HG03103 (cell line): ENCODE results near the gene EIF3L.
A peak's percentile ranks its signal among the peaks of the same experiment; 100 is the strongest.

ENCODE experiments used
- ATAC-seq: cut with Tn5 transposase; IDR thresholded peaks from one replicate; pipeline ENCODE4 v1.9.1; 2021; ENCODE audit warnings: low read depth; ENCODE audit not compliant: unreplicated experiment

The EIF3L gene

DNA sequence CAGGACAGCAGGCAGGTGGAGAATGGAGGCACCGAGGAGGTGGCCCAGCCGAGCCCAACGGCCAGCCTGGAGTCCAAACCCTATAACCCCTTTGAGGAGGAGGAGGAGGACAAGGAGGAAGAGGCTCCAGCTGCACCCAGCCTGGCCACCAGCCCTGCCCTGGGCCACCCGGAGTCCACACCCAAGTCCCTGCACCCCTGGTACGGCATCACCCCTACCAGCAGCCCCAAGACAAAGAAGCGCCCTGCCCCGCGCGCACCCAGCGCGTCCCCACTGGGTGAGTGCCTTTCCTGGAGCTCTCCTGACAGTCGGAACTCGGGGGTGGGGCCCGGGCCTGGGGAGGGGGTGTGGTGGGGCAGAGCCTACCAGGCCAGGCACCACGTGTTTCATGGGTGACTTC lies 76.5 kb downstream of the EIF3L start:
- ATAC-seq, result no peak

DNA sequence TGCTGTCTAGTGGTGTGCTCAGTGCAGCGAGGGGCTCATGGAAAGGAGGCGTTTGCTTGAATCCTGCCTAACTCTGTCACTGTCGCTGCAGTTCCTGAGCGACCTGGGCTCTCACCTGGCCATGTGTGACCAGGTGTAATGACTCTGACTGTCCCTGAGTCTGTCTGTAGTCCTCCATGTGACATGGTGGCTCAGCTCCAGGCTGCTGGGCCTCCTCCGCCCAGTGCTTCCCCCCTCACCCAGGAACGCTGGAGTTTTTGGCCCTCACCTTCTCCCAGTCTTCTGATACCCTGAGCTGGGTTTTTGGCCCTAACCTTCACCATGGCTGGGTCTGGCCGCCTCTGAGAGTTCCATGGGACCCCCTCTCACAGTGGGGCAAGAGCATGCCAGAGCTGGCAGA lies 77.1 kb downstream of the EIF3L start:
- ATAC-seq, result no peak

DNA sequence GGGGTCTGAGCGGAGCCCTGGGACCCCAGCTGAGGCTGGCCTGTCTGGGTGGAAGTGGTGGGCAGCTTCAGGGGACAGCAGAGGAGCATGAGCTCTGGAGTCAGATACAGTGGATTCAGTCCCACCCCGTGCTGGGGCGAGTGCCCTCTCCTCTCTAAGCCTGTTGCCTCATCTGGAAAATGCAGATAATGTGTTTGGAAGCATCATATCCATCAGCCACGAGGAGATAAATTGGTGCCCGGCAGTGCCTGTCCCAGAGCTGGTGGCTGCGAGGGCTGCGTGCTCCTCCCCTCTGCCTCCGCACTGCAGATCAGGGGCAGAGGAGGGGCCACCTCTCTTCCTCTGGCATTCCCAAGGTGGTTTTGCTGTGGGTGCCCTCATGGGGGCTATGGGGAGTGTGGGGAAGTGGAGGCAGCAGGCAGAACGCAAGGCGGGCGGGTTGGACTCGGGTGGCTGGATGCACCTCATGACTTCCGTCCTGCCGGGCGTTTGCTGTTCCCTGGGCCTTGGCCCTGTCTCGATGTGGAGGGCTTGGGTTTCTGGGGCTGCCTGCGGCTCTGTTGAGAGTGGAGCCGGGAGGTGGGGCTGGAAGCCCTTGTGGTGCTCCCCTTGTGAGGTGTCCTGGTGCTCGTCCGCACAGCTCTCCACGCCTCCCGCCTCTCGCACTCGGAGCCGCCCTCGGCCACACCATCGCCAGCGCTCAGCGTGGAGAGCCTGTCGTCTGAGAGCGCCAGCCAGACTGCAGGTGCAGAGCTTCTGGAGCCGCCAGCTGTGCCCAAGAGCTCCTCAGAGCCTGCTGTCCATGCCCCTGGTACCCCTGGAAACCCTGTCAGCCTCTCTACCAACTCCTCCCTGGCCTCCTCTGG lies 77.8 kb downstream of the EIF3L start:
- no peak for ATAC-seq

DNA sequence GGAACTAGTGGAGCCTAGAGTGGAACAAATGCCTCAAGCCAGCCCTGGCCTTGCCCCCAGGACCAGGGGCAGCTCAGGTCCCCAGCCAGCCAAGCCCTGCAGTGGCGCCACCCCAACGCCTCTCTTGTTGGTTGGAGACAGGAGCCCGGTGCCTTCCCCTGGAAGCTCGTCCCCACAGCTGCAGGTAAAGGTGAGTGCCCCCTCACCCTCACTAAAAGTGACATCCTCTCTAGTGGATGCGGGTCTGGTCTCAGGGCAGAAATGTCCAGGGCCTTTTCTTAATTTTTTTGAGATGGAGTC lies 78.4 kb downstream of the EIF3L start:
- ATAC-seq, result no peak

DNA sequence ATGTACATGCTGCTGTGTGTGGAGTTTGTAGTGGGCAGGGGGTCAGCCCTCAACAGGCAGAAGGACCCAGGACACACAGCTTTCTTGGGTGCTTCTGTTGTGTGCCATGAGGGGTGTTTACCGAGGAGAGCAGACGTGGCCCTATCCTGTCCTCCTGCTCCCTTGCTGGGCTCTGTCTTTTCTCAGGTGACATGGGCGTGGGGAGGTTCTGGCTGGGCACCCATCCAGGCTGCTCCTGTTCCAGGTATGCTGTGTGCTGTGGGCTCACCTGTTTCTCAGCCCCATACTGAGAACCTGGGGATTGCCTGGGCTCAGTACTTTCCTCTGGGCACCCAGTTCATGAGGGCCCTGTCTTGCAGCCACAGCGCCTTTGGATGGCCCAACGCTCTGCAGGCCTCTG lies 80.2 kb downstream of the EIF3L start:
- no peak for ATAC-seq

DNA sequence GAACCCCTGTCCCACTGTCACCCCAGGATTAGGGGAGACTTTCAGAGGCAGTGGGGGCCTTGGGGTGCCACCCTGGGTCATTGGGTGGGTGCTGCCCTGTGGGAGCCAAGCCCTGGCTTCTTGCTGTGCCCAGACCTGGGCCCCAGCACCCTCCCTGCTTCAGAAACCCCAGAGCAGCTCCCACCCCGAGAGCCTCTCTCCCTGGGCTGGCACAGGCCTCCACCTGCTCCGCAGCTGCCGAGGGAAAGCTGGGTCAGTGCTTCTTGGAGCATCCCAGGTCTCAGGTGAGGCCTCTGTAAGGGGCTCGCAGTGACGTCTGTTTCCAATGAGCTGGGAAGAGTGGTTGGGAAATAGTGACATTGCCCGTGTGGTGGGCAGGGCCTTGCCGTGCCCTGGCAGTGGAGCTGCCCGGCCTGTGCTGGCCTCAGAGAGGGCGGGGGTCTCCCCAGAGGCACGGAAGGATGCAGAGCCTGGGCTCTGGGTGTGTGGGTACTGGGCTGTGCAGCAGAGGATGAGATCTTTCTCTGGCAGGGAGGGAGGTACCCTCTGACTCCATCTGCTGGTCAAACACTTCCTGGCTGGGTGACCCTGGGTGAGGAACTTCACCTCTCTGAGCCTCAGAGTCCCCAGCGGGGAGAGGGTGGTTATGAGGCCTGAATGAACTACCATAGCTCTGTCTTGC lies 81.2 kb downstream of the EIF3L start:
- ATAC-seq, result no peak

DNA sequence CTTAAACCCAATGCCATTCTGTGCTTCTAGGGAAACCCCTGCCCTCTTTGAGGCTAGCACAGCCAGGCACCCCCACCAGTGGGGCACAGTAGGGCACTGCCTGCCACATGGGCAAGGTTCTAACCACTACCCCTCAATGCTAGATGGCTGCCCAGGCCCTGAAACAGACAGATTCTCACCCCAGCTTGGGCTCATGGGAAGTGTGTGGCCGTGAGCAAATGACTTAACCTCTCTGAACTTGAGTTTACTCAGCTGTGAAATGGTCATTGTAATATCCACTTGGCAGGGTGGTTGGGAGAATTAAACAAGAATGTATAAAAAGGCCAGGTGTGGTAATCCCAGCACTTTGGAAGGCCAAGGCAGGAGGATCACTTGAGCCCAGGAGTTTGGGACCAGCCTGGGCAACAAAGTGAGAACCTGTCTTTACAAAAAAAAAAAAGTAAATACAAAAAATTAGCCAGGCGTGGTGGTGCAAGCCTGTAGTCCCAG lies 81.8 kb downstream of the EIF3L start:
- no peak for ATAC-seq

DNA sequence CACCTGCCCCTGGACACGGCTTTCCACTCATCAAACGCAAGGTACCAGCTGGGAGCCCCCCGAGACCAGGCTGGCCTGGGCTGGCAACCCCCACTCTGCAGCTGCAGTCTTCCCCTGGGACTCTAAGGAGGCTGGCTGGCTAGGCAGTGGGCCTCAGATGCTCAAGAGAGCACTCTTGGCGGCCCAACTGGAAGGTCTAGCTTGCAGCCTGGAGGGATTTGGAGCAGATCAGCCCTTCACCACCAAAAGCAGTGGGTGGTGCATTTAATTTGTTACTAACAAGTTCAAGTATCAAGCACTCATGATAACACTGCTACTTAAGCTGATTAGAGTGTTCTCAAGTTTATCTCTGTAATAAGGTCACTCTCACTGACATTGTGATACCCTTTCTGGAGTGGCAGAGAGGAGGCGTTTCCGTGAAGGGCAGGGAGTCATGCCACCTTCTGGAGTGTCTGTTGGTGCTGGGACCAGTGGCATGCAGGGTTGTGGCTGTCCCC lies 82.7 kb downstream of the EIF3L start:
- no peak for ATAC-seq

DNA sequence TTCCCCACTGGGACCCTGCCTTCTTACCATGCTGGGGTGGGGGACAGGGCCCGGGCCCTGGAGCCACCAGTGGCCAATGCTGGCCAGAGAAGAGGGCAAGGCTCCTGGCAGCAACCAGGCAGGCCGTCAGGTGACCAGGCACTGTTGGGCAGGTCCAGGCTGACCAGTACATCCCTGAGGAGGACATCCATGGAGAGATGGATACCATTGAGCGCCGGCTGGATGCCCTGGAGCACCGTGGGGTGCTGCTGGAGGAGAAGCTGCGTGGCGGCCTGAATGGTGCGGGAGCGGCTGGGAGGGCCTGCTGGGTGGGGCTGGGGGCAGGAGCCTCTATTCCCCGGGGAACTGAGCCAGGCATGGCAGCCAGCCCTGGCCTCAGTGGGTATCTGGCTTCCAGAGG lies 83.2 kb downstream of the EIF3L start:
- no peak for ATAC-seq

DNA sequence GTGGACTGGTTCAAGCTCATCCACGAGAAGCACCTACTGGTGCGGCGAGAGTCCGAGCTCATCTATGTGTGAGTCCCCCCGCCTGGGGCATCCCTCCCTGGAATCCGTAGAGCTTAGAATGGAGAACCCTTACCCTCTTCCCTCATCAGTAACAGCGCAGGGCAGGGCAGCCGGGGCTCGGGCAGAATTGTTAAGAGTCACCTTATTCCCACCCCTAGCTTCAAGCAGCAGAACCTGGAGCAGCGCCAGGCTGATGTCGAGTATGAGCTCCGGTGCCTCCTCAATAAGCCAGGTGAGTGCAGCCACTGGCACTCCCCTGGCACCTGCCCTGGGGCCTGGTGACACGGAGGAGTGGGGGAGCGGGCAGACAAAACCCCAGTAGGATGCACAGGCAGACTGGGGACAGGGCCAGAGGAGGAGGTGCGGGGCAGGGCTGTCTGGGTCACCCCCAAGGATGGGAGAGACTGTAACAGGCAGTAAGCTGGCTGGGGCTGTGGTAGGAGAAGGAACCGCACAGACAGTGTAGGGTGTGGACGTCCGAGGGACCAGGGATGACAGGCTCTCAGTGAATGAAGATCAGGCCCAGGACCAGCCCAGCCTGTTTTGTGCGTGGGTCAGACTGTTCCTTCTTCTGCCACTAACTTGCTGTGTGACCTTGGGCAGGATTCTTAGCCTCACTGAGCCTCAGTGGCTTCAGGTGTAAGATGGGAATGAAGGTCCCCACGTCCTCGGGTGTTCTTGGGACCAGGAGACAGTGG lies 83.8 kb downstream of the EIF3L start:
- ATAC-seq, result no peak

DNA sequence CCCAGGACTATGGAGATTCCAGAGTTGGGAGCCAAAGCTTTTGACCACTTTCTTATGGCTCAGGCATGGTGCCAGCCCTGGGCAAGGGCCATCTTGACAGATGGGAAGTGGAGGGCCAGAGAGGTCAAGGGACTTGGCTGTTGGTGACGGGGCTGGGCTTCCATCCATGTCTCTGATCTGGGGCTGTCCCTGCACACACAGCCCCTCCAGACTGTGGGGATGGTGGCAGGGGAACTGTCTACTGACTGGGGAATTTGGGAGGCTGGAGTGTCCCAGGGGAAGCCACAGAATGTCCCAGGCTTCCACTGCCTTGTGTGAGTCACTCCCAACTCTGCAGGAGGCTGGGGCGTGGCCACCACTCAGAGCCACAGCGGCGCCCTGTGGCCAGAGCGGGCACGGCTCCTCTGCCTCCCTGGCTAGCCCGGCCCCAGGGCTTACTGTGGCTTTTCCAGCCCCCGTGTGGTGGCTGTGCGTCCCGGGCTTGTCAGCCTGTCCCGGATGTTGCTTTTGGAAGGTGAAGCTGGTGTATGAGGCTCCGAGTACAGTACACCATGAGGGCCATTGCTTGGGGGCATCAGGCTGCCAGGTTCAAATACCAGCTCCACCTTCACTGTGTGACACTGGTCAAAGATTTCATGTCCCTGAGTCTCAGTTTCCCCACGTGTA lies 84.6 kb downstream of the EIF3L start:
- peak; percentile 61 for ATAC-seq
